GM19035 (cell line): ENCODE measurements around the gene UPK3B.
"Not testable (repeated sequence)": the region's sequence is repeated elsewhere in the genome, so short reads cannot be mapped to it uniquely, and the experiment has no call there.

Experiments used
- ATAC-seq: cut with Tn5 transposase; IDR thresholded peaks from one replicate; pipeline ENCODE4 v1.9.1; 2021; ENCODE audit not compliant: unreplicated experiment

Gene UPK3B

GRCh38 chr7:76509931-76510877, at the start of gene UPK3B:
Gene UPK3B (plus strand): TSS chr7:76510552. CDS start chr7:76510653, 101 bp downstream.
- no peak for ATAC-seq

- not testable (repeated sequence) for ATAC-seq
These were observed 49.6 kb upstream of the UPK3B start for GRCh38 chr7:76460767-76461166.

- peak; percentile 99 for ATAC-seq
These were observed 48.8 kb upstream of the UPK3B start, which contains the start of gene DTX2 for GRCh38 chr7:76461464-76462101. Gene DTX2 (plus strand): TSS chr7:76461709. CDS start chr7:76480510, 18,801 bp downstream.

GRCh38 chr7:76462271-76462882, 48.0 kb upstream of the UPK3B start:
- peak; percentile 20 for ATAC-seq

- ATAC-seq, result not testable (repeated sequence)
These were observed 45.4 kb upstream of the UPK3B start for GRCh38 chr7:76464959-76465358.

- not testable (repeated sequence) for ATAC-seq
These were observed 44.4 kb upstream of the UPK3B start for GRCh38 chr7:76465950-76466349.

GRCh38 chr7:76467743-76468404, 42.5 kb upstream of the UPK3B start:
- ATAC-seq, result not testable (repeated sequence)

- ATAC-seq, result not testable (repeated sequence)
These were observed 38.7 kb upstream of the UPK3B start for GRCh38 chr7:76471556-76472221.

- ATAC-seq, result not testable (repeated sequence)
These were observed 37.3 kb upstream of the UPK3B start for GRCh38 chr7:76473097-76473496.

GRCh38 chr7:76476280-76476679, 34.1 kb upstream of the UPK3B start:
- not testable (repeated sequence) for ATAC-seq

- ATAC-seq, result not testable (repeated sequence)
These were observed 33.4 kb upstream of the UPK3B start for GRCh38 chr7:76476742-76477474.

GRCh38 chr7:76479628-76480027, 30.7 kb upstream of the UPK3B start:
- not testable (repeated sequence) for ATAC-seq

GRCh38 chr7:76480403-76481253, 29.7 kb upstream of the UPK3B start:
- ATAC-seq, result not testable (repeated sequence)

GRCh38 chr7:76482660-76483059, 27.7 kb upstream of the UPK3B start:
- not testable (repeated sequence) for ATAC-seq

- ATAC-seq, result not testable (repeated sequence)
These were observed 27.3 kb upstream of the UPK3B start for GRCh38 chr7:76483081-76483480.

- ATAC-seq, result not testable (repeated sequence)
These were observed 25.9 kb upstream of the UPK3B start for GRCh38 chr7:76484456-76484855.

- ATAC-seq, result peak; percentile 12
These were observed 24.3 kb upstream of the UPK3B start for GRCh38 chr7:76485822-76486610.

GRCh38 chr7:76486618-76487017, 23.7 kb upstream of the UPK3B start:
- peak; percentile 99 for ATAC-seq
